VCaP (cell line): ENCODE data around the gene TMEM59L.

Experiments used
- H3K27ac ChIP-seq: fragments of 450-650 bp; 2 replicates; pipeline ENCODE4 v1.5.1; 2017
- TF ChIP-seq, protein P1 (sequence below): fragments of 450-650 bp; conservative IDR thresholded peaks from 2 replicates; pipeline ENCODE4 v1.5.1; 2017; ENCODE audit warnings: mild to moderate bottlenecking, moderate library complexity

The TMEM59L gene

DNA sequence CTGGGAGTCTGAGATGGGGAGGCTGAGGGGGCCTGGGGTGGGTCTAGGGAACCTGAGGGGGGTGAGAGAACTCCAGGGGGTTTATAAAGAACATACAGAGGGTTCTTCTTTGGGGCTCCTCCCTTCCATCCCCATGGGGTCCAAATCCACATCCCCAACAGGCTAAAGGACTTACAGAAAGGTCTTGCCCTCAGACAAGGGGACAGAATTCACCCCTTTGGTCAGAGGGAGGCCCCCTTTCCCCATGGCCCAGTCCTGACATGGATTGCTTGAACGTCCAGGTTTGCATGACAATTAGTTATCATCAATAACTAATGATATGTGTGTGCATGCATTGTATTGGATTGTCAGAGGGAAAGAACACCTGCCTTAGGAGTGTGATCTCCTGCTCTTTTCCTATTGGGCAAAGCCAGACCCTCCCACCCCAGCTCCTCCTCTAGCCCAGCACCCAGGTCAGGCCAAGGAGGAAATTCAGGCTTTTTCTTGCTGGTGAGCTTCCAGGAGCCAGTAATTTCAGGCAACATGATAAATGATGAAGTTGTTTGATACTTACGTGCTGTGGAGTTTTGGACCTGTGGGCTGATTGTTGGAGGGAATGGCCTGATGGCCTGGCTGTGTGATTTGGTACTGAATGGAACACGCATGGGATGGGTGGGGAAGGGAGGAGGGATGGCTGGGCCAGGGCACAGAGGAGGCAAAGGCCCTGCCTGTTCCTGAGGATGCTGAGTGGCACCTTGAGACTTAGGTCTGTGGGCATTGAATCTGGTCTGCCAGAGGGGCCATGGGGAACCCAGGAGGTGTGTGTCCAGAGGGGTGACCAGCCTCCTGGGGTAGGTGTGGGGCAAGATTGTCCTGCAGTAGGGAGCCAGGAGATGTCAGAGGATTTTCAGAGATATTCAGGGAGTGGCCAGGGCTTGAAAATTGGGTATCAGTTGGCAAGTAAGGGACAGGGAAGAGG lies 25.3 kb downstream of the TMEM59L start:
- H3K27ac ChIP-seq, result peak overlapping the region; percentile 90
- TF ChIP-seq, protein P1, sequence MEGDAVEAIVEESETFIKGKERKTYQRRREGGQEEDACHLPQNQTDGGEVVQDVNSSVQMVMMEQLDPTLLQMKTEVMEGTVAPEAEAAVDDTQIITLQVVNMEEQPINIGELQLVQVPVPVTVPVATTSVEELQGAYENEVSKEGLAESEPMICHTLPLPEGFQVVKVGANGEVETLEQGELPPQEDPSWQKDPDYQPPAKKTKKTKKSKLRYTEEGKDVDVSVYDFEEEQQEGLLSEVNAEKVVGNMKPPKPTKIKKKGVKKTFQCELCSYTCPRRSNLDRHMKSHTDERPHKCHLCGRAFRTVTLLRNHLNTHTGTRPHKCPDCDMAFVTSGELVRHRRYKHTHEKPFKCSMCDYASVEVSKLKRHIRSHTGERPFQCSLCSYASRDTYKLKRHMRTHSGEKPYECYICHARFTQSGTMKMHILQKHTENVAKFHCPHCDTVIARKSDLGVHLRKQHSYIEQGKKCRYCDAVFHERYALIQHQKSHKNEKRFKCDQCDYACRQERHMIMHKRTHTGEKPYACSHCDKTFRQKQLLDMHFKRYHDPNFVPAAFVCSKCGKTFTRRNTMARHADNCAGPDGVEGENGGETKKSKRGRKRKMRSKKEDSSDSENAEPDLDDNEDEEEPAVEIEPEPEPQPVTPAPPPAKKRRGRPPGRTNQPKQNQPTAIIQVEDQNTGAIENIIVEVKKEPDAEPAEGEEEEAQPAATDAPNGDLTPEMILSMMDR, result no peak

DNA sequence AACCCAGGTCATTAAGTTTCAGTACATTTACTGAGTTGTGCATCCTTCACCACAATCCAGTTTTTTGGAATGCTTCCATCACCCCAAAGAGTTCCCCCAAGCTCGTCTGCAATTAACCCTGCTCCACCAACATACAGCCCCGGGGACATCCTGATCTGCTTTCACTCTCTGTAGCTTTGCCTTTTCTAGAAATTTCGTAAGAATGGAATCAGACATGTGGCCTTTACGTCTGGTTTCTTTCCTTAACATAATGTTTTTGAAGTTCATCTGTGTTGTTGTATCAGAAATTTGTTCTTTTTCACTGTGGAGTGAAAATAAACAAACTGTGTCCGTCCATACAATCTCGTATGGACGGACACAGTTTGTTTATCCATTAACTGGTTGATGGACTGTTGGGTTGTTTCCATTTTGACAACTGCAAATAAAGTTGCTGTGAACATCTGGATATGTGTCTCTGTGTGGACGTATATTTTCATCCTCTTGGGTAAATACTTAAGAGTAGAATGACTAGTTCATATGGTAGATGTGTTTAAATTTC lies 27.1 kb downstream of the TMEM59L start:
- TF ChIP-seq, protein P1, result no peak
- no peak overlapping the region; the same call in 1 of the 2 replicates for H3K27ac ChIP-seq

DNA sequence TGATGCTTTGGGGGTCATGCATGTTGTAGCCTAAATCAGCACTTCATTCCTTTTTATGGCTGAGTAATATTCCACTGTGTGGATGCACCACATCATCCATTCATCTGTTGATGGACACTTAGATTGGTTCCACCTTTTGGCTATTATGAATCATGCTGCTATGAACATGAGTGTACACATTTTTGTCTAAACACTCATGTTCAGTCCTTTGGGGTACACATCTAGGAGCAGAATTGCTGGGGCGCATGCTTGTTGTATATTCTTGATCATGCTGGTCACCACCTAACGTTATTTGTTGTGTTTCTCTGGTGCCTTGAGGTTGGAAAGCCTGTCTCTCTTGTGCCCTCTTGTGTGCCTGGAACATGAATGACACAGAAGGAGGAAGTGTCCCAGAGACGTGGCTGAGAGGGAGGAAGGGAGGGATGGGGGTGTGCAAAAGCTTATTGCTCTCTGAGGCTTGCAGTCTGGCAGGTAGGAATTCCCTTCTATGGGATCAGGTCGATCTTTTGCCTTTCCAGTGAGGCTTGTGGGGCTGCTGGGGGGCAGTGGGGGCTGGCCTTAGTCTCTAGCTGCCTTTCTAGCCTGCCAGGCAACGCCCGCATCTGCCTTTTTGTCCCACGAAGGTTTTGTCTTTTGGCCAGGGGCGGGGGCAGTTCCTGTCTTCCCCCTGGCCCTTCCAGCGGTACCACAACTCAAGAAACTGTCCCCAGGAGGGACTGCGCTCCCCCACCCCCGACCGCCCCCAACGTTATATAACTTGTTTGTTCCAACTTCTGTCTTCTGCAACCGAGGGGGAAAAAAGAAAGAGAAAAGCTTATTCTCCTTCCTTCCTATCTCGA lies 31.7 kb downstream of the TMEM59L start:
- TF ChIP-seq, protein P1, result no peak

DNA sequence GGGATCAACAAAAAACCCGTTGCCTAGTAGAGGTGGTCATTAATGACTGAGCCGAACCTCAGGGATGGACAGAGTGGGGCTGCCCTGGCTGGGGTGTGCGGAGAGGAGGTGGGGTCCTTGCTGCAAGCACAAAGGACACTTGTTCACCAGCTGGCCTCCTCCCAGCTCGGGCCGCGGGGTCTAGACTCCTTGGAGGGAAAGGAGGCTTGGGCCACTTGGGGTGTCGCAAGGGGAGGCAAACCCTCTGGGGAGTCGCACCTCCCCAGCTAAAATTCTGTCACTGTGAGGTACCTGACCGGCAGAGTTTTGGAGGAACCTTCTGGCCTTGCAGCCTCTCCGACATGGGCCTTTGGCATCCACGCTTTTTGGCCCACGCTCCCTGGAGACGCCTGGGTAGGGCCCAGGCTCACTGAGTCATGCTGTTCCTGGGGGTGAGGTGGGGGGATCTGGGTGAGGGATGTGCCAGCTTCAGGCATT lies 32.4 kb downstream of the TMEM59L start:
- TF ChIP-seq, protein P1, result no peak
- H3K27ac ChIP-seq, result no peak overlapping the region

More for the DNA sequence above, 31.7 kb downstream of the TMEM59L start:
- H3K27ac ChIP-seq, result no peak overlapping the region

DNA sequence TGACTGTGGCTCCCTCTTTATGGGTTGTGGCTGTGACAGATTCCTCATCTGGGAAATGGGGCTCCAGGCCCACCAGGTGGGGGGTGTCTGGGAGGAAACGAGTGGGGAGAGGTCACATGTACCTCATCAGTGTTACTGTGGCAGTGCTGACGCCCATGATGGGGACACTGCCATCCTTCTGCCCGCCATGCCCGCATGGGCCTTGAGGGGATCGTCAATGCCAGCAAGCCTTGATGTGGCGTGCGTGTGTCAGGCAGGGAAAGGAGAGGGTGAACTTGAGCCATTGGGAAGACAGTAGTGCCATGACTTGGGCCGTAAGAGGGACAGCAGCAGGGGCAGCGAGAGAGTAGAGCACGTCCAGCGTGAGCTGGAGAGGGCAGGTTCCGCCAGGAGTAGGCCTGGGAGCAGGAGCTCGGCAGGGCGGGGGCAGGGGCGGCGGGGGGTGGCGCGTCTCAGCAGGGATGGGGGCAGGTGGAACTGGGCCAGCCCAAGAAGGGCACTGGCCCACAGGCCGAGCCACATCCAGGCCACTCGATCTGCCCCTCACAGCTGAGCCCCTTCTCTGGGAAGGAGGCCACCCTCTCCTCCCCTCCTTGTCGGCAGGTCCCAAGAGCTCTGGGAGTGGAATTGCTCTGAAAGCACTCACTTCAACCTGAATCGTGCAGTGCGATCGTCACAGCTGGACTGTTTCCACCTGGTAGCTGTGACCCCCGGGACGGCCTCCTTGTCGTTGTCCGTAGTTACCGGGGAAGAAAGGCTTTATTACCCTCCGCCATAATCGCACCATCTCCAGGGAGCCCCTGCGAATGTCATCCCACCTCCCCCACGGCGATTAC lies 34.1 kb downstream of the TMEM59L start:
- no peak overlapping the region for H3K27ac ChIP-seq
- TF ChIP-seq, protein P1, result no peak

DNA sequence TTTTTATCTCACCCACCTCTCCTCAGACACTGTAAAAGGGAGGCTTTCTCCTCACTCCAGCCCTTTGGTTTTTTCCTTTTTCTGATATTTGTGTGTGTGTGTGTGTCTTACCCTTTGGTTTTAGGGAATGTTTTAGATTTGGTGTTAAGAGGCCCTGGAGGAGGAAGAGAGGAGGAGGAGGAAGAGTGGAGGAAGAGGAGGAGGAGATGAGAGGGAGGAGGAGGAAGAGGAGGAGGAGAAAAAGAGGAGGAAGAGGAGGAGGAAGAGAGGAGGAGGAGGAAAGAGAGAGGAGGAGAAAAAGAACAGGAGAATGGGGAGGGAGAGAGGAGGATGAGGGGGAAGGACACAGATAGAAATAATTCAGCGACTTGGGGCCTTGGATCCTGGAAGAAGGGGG lies 34.7 kb downstream of the TMEM59L start:
- TF ChIP-seq, protein P1, result no peak
- no peak overlapping the region for H3K27ac ChIP-seq
